ENCODE data around the gene SPEN. TPM values are rescaled to one million over a fixed set of nuclear protein-coding genes. Genes with fewer than 3 reads are reported as not detected.

SPEN gene
- total RNA-seq, 1 experiment from 2014 or later: 70.3 TPM

DNA sequence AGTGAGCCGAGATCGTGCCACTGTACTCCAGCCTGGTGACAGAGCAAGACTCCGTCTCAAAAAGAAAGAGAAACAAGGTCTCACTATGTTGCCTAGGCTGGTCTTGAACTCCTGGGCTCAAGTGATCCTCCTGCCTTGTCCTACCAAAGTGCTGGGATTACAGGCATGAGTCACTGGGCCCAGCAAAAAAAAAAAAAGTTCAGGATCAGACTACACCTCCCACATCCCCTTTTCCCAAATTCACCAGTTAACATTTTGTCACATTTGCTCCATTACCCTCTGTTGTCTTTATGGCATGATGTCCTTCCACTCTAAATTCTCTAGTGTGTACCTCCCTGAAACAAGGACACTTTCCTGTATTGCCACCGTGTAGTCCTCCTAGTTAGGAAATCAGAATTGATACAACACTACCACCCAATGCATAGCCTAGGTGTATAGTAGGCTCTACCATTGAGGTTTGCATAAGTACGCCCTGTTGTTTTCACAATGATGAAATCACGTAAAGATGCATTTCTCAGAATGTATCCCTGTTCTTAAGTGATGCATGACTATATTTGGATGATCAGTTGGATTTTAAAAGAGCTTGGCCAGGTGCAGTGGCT lies 10.7 kb downstream of the SPEN start:
- ChIA-PET POLR2A (ENCODE audit: low non-redundant PET) (interaction anchor here (0.7 kb wide), 1 partner anchor 178 kb away, joined by 10 read pairs; no protein-coding TSS in a partner anchor), CTCF (no interaction called here)
- no peak overlapping the region for H3K27ac ChIP-seq (ENCODE audit: low read depth, low read length, poor library complexity, severe bottlenecking)
- no TSS peak for BruUV-seq (replicated peaks)
- H3K4me3 ChIP-seq (ENCODE audit: low read depth, low read length, poor library complexity, severe bottlenecking): no peak overlapping the region
- no peak for DNase-seq (ENCODE audit: low spot score)
- H3K36me3 ChIP-seq (ENCODE audit: insufficient read depth, low read length, poor library complexity, severe bottlenecking): no peaks in the 10 kb centered on the region
- intact Hi-C loops (cut with micrococcal nuclease; ENCODE audit: unreplicated experiment): no loop called here
- no peaks in the 10 kb centered on the region for H3K4me1 ChIP-seq (ENCODE audit: insufficient read depth, low read length, poor library complexity, severe bottlenecking)
- no peaks in the 10 kb centered on the region for H3K27me3 ChIP-seq (replicated peaks; ENCODE audit: insufficient read depth, low read depth, low read length, poor library complexity)
- H3K9me3 ChIP-seq (ENCODE audit: low read depth, low read length, poor library complexity, severe bottlenecking): no peaks in the 10 kb centered on the region
- TF ChIP-seq EZH2 (IDR thresholded peaks at IDR 0.05; ENCODE audit: borderline replicate concordance, low read depth, low read length, poor library complexity, severe bottlenecking): no peak

DNA sequence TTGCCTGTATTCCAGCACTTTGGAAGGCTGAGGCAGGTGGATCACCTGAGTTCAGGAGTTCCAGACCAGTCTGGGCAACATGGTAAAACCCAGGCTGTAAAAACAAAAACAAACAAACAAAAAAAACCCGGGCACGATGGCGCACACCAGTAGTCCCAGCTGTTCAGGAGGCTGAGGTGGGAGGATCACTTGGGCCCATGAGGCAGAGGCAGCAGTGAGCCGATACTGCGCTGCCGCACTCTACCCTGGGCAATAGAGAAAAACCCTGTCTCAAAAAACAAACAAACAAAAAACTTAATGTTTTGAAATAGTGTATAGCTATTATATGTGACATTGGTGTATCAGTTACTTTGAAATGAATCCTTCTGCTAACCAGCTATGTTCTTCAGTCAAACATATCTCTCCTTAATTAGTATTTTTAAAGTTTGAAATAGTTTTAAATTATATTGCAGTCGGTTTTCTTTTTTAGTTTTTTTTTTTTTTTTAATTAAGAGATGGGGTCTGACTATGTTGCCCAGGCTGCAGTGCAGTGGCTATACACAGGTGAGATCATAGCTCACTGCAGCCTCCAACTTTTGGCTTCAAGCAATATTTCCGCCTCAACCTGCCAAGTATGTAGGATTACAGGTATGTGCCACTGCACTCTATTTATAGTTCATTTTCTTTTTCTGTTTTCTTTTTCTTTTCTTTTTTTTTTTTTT lies 11.3 kb downstream of the SPEN start:
- no peak overlapping the region for H3K4me3 ChIP-seq (ENCODE audit: low read depth, low read length, poor library complexity, severe bottlenecking)
- ChIA-PET CTCF (no interaction called here), POLR2A (ENCODE audit: low non-redundant PET) (interaction anchor here (0.7 kb wide), 1 partner anchor 179 kb away, joined by 10 read pairs; no protein-coding TSS in a partner anchor)
- H3K27ac ChIP-seq (ENCODE audit: low read depth, low read length, poor library complexity, severe bottlenecking): no peak overlapping the region
- H3K27me3 ChIP-seq (replicated peaks; ENCODE audit: insufficient read depth, low read depth, low read length, poor library complexity): no peaks in the 10 kb centered on the region
- intact Hi-C loops (cut with micrococcal nuclease; ENCODE audit: unreplicated experiment): no loop called here
- TF ChIP-seq, protein P1, sequence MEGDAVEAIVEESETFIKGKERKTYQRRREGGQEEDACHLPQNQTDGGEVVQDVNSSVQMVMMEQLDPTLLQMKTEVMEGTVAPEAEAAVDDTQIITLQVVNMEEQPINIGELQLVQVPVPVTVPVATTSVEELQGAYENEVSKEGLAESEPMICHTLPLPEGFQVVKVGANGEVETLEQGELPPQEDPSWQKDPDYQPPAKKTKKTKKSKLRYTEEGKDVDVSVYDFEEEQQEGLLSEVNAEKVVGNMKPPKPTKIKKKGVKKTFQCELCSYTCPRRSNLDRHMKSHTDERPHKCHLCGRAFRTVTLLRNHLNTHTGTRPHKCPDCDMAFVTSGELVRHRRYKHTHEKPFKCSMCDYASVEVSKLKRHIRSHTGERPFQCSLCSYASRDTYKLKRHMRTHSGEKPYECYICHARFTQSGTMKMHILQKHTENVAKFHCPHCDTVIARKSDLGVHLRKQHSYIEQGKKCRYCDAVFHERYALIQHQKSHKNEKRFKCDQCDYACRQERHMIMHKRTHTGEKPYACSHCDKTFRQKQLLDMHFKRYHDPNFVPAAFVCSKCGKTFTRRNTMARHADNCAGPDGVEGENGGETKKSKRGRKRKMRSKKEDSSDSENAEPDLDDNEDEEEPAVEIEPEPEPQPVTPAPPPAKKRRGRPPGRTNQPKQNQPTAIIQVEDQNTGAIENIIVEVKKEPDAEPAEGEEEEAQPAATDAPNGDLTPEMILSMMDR (conservative IDR thresholded peaks at IDR 0.05; ENCODE audit: low read depth, low read length): no peak
- no peak for TF ChIP-seq EZH2 (IDR thresholded peaks at IDR 0.05; ENCODE audit: borderline replicate concordance, low read depth, low read length, poor library complexity, severe bottlenecking)
- no peak for DNase-seq (ENCODE audit: low spot score)
- no peaks in the 10 kb centered on the region for H3K9me3 ChIP-seq (ENCODE audit: low read depth, low read length, poor library complexity, severe bottlenecking)
- BruUV-seq (replicated peaks): no TSS peak
- no peaks in the 10 kb centered on the region for H3K36me3 ChIP-seq (ENCODE audit: insufficient read depth, low read length, poor library complexity, severe bottlenecking)
- no peaks in the 10 kb centered on the region for H3K4me1 ChIP-seq (ENCODE audit: insufficient read depth, low read length, poor library complexity, severe bottlenecking)

DNA sequence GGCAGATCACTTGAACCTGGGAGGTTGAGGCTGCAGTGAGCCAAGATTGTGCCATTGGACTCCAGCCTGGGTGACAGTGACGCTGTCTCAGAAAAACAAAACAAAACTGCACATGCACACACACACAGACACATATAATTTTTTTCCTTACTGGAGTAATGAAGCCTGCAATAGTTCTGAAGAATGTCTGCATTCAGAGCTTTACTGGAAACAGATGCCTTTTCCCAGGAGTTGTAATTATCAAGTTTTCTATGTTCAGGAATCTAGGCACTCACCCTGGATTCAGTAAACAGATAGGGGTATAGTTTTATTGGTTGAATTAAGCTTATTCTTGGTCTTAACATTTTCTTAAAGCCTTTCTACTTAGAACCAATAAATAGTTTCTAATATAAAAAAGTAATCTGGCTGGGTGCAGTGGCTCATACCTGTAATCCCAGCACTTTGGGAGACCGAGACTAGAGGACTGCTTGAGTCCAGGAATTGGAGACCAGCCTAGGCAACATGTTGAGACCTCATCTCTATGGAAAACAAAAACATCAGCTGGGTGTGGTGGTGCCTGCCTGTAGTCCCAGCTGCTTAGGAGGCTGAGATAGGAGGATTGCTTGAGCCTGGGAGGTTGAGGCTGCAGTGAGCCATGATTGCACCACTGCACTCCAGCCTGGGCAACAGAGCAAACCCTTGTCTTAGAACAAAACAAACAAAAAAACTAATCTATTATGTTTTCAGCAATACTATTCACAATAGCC lies 15.8 kb downstream of the SPEN start:
- H3K36me3 ChIP-seq (ENCODE audit: insufficient read depth, low read length, poor library complexity, severe bottlenecking): no peaks in the 10 kb centered on the region
- intact Hi-C loops (cut with micrococcal nuclease; ENCODE audit: unreplicated experiment): no loop called here
- H3K4me1 ChIP-seq (ENCODE audit: insufficient read depth, low read length, poor library complexity, severe bottlenecking): peaks cover 10% of the 10 kb centered on the region
- no peak overlapping the region for H3K4me3 ChIP-seq (ENCODE audit: low read depth, low read length, poor library complexity, severe bottlenecking)
- DNase-seq (ENCODE audit: low spot score): no peak
- H3K27me3 ChIP-seq (replicated peaks; ENCODE audit: insufficient read depth, low read depth, low read length, poor library complexity): no peaks in the 10 kb centered on the region
- ChIA-PET POLR2A (ENCODE audit: low non-redundant PET) (no interaction called here), CTCF (no interaction called here)
- BruUV-seq (replicated peaks): no TSS peak
- no peak overlapping the region for H3K27ac ChIP-seq (ENCODE audit: low read depth, low read length, poor library complexity, severe bottlenecking)
- H3K9me3 ChIP-seq (ENCODE audit: low read depth, low read length, poor library complexity, severe bottlenecking): no peaks in the 10 kb centered on the region
- no peak for TF ChIP-seq EZH2 (IDR thresholded peaks at IDR 0.05; ENCODE audit: borderline replicate concordance, low read depth, low read length, poor library complexity, severe bottlenecking)
- TF ChIP-seq, protein P1 (conservative IDR thresholded peaks at IDR 0.05; ENCODE audit: low read depth, low read length): no peak
